ENCODE measurements around the gene RNASET2.

The RNASET2 gene, protein sequence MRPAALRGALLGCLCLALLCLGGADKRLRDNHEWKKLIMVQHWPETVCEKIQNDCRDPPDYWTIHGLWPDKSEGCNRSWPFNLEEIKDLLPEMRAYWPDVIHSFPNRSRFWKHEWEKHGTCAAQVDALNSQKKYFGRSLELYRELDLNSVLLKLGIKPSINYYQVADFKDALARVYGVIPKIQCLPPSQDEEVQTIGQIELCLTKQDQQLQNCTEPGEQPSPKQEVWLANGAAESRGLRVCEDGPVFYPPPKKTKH

DNA sequence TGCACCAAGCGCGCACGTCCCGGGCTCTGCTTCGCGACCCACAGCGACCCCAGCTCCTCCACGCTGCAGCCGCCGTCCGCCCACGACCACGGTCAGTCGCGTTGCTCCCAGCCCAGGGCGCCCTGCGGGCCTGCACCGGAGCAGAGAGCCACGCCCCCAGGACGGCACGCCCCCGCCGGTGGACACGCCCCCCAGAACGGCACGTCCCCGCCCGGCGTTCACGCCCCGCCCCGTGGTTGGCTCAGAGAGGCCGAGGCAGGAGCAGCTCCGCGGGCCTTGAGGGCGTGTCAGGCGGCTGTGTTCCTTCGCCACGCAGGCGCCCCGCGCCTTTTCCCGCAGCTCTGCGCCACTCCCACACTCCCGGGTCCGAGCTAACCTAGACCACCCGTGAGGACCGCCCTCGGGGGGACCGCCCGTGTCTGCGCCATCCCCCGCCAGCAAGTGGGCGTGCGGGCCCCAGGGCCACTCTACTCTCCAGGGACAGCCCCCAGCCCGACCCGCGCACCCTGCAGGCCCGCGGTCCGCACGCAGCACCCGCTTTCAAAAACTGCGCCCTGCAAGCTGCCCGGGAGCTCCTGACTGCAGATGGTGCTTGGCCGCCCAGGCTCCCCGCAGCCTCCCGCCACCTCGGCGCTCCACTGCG is at the start of gene RNASET2:
TSS of gene RNASET2 (minus strand) at position 107 of the 643 bp plus-strand sequence. CDS start 368 bp downstream, outside the sequence.
- peak; percentile 93 to 98 (median 98) for DNase-seq

DNA sequence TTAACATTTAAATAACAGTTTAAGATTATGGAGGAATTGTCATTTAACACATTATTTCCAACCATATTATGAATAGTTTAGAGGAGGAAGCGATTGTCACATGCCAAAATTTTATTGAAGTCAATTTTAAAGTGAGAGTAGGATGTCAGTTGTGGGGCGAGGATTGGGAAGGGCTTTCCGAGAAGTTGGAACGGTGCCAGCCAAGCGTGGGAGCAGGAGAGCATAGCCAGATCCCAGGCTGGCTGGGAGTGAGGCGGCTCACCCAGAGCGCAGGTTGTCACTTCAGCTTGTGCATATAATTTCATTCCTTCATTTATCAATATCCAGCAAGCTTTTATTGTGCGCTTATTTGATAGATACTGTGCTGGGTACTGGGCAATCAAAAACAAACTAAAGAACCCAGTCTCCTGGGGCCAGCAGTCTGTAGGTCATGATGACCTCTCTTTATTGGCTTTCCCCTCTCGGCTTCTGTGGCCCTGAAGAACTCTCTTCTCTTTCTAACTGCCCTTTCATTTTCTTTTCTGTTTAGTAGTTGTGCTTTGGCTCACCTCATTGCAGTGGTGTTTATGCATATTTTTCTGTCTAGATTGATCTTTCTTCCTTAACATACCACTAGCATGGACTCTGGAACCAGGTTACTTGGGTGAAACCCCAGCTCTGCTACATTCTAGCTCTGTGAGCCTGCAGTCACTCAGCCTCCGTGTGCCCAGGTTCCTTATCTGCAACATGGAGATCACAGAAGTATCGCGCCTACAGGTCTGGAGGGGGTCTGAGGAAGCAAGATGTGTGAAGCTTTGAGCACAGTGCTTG is 49.2 kb upstream of the RNASET2 start:
- DNase-seq = no peak

DNA sequence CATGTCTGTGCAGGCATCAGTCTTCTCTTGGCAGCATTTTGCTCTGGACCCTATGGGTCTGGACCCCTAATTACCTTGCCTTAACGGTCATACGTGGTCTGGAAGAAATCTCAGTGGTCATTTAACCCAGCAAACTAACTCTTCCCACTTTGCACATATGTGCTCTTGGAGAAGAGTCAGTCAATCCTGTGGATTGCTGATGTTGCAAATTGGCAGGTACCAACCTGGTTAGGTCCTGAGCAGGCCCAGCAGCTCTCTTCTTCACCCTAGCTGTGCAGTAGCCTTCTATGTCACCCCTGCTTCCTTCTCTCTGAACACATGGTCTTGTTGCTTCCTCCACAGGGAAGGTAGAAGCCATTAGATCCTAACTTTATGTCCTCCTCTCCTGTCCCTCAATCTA is 44.4 kb upstream of the RNASET2 start:
- DNase-seq = no peak

DNA sequence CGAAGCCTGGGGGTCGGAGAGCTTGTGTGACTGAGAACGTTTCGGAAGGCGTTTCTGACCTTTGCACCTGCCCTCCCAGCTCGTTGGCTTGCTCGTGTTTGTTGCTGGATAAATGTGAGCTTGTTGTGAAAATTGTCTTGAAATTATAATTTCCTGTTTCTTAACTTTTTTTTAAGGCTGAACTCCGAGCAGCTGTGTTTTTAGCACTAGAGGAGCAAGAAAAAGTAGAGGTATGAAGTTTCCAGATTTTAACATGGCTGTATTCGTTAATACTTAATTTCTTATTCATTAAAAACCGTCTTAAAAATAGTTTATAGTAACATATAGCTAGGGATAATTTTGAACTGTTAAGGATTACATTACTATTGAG is 43.5 kb upstream of the RNASET2 start:
- DNase-seq = peak in 2 of 6 experiments; percentile 13 to 34

DNA sequence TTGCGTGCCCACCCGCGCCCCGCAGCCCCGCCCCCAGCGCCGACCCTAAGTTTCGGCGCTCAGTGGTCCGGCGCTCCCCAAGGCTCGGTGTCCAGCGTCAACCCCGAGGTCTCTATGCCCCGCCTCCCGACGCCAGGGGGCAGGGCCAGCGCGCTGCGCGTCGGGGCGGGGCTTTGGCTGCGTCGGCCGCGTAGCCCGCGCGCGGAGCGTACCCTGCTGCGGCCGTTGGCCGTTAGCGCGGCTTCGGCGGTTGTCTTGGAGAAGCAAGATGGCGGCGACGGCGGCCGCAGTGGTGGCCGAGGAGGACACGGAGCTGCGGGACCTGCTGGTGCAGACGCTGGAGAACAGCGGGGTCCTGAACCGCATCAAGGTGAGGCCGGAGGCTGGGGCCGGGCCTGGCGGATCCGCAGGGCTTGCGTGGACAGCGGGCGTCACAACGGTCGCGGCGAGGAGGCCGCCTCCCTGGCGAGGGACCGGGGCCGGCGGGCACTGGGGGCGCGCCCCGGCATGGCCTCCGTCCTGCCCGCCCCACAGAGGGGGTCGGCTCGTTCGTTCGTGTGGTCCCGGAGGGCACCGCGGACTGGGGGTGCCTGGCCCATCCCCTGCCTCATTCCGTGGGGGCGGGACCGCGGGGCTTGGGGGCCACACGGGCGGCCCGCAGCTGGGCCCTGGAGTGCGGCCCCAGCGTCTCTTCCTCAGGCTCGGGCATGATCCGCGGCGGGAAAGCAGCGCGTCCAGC is 43.0 kb upstream of the RNASET2 start, which contains the start of gene CEP43:
TSS of gene CEP43 (plus strand) at position 253 of the 739 bp plus-strand sequence. CDS start at position 269, 16 bp downstream.
- DNase-seq = peak; percentile 66 to 94 (median 76)

DNA sequence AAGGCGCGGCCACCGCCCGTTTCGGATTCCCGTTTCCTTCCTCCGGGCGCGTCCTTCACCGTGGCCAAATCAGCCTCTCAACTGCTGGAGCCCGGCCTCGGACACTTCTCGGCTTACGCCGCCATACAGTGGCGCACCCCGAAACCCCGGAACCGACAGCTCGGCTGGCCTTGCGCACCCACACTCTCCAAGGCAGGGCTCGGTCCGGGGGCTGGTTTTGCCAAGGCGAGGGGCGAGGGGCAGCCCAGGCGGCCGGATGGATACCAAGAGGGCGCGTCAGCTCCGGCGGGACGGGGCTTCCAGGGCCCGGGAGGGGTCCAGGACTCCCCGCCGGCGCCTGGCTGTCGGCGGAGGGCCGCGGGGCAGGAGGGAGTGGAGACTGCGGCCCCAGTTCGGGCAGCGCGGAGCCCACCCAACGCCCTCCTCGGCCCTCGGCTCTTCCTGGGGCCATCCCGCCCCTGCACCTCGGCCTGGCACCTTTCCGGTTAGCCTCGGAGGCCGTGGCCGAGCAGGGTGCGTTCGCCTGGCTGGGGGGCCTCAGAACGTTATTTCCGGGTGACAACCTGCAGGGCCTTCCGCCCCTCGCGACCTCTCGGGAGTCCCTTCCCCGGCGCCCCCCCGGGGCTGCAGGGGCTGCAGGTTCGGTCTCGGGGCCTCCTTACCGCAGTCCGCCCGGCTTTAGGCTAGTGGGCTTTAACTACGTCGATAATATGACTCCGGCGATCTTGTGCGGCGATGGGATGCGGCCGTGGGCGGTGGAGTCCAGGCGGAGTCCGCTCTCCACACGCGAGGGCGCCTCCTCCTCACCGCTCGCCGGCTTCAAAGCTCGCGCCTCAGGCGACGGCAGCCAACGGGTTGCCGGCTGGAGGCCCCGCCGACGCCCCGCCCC is 42.1 kb upstream of the RNASET2 start:
- DNase-seq = peak in 3 of 6 experiments; percentile 26 to 29 (median 26)

DNA sequence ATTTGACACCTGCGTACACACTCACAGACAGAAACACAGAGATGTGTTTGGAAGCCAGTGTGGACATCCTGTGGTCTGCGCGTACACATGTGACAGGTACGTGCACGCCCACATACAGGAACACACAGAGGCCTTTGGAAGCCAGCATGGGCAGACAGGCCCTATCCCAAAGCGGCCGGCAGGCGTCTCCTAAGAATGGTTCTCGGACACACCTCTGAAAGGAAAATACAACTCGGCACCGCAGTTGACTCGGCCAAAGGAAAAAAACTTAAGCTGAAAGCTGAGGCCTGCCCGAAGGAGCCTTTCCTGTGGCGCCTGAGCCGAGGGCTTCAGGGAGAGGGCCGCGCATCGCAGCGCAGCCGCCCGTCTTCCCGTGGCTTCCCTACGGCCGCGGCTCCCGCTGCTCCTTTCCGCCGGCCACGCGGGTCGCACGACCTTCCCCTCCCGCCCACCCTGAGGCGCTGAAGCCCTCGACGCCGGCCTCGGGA is 41.5 kb upstream of the RNASET2 start:
- DNase-seq = peak; percentile 4 to 49 (median 30)

DNA sequence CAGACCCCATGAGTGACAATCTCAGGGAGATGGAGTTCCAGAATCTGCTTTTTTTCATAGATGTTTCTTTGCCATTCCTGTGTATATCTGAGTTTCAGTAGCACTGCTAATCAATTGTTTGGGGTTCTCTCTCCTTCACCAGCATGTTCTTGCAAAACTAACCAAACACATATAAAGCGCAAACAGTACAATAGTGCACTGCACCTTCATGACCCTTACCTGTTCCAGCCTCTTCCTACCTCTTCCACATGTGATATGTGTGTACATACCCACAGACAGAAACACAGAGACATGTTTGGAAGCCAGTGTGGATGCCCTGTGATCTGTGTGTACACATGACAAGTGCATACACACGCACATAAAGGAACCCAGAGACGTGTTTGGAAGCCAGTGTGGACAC is 41.0 kb upstream of the RNASET2 start:
- DNase-seq = peak in 2 of 6 experiments; percentile 41 to 49

DNA sequence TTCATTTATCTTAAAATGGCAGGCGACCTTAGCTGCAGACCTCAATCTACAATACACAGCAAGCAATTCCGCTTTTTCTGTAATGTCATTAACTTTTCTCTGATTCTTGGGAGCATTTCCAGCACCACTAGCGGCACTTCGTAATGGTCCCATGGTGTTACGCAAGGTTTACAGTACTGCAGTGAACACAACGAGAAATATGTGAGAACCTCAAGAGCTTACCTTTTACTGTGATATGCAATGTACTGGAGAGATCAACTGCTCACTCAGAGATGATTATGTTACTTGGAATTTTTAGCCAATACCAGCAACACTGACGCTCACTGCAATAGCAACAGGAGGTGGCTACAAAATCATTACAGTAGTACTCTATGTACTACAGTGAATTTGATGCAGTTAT is 40.1 kb upstream of the RNASET2 start:
- DNase-seq = no peak

DNA sequence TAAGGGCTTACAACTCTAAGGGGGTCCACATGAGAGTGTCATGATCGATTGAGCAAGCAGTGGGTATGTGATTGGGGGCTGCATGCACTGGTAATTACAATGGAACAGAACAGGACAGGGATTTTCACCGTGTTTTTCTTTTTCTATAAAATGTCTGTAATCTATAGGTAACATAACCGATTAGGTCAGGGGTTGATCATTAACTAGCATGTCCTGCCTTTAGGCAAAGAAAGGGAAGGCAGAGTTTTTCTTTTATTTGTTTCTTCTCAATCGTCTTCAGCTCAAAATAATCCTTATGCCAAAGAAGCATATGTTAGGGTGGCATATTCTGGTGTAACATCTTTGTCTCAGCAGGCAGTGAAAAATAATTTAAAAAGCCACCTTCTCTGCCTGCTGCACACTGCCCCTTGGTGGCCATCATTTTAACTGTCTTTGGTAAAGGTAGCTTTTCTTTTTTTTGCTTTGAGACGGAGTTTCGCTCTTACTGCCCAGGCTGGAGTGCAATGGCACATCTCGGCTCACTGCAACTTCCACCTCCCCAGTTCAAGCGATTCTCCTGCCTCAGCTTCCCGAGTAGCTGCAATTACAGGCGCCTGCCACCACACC is 33.2 kb upstream of the RNASET2 start:
- peak; percentile 18 to 80 (median 24) for DNase-seq

DNA sequence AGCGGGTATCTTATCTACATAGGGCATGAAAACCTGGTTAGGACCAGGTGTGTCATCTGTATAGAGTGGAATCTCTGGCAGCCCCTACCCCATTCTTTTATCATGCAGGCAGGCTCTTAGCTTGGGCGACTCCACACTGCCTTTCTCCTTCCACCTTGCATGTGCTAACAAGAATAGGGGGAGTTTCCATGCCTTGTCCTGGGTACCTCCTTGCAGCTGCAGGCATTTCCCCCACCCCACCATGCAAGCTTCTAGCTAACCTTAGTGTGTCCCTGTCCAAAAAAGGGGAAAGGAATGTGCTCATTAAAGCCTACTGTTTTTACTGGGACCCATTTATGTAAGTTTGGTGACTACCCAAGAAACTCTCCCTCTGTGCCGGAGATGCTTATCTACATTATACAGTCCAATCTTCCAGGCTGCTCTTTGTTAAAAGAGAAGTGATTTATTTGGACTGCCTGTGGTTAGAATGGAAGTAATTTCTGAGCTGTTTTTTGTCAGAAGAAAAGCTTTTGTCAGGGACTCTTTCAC is 32.4 kb upstream of the RNASET2 start:
- no peak for DNase-seq

DNA sequence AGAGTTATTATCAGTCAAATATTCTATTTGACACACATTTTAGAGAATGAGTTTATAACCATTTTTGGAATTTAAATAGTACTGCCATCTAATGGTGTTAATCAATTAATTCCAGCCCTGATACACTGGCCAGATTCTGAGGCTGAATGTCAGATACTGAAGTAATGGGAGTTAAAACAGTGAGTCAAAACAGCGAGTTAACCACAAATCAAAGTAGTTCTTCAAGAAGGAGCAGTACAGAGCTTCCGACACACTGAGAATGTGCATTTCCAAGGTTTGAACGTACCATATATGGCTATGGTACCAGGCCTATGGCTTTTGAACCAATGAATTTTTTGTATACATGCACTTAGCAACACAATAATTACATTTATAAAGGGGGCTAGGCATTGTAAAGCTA is 31.6 kb upstream of the RNASET2 start:
- peak in 1 of 6 experiments; percentile 29 for DNase-seq

DNA sequence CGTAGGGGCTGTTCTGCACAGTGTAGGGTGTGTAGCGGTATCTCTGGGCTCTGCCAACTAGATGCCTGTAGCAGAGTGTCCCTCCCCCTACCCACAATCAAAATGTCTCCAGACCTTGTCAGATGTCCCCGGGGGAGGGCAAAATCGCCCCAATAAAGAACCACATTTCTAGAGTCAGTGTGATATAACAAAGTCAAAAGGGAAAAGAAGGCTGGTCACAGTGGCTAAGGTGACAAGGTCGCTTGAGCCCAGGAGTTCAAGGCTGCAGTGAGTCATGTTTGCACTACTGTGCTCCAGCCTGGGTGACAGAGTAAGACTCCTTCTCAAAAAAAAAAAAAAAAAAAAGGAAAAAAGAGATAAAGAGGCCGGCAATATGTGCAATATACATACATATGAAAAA is 31.1 kb upstream of the RNASET2 start:
- no peak for DNase-seq

DNA sequence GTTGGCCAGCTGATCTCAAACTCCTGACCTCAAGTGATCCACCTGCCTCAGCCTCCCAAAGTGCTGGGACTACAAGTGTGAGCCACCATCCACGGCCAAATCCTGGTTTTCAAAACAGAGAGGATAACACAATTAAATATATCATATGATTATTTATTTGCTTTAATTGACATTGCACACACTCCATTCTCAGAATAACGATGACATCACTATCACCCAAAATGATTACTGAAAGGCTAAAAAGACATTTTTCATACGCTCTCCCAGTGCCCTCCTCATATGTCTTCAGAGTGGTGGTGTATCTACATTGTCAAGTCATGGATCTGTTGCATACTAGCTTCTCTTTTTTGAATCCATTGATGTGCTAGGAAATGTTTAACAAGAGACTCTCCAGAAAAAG is 24.4 kb upstream of the RNASET2 start:
- no peak for DNase-seq

DNA sequence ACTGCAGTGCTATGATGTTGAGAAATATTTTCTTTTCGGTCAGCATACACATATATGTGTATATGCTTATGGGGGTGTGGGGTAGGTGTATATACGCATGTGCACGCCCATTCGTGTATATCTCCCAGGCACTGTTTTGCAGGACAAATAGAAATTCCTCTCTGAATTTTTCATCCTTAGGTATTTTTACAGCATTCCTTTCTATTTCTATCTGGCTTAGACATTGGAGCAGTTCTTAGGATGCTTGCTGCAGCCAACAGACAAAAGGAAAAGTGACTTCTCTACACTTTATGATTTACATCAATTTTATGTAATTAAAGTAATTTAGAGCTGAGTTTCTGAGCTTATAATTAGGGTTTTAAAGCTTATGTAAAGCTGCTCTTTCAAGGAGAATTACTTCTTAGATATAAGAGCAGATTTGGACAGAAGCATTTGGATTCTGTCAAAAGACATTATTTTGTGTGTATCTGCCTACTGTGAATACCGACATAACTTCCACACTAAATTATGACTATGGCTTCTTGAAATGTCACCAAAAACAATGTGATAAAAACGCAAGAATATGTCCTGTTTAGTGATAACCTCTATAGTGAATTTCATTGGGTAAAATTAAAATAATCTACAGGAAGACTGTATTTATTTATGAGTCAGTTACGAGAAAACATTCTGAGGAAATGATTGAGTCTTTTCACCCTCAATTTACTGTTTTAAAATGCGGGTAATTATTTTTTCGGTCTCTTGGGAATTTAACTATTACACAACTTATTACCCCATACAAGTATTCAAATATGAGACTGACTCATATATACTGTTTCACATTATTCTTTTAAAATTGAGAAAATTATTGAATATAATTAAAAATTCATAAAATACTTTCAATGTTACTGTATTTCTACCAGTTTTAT is 21.5 kb upstream of the RNASET2 start:
- DNase-seq = no peak

DNA sequence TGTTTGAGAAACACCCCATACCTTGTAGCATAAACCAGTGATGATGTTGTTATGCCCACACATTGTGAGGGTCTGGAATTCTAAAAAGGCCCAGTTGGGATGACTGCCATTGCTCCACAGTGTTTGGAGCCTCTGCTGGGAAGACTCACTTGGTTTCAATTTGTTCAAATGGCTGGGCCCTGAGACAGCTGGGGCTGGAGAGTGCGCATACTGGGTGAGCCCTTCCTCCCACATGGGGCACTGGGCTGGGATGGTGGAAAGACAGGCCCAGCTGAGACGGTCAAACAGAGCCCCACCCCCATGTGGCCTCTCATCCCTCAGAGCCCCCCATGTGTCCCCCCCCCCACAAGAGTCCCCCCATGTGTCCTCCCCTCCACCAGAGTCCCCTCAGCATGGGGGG is 20.3 kb upstream of the RNASET2 start:
- DNase-seq = no peak

DNA sequence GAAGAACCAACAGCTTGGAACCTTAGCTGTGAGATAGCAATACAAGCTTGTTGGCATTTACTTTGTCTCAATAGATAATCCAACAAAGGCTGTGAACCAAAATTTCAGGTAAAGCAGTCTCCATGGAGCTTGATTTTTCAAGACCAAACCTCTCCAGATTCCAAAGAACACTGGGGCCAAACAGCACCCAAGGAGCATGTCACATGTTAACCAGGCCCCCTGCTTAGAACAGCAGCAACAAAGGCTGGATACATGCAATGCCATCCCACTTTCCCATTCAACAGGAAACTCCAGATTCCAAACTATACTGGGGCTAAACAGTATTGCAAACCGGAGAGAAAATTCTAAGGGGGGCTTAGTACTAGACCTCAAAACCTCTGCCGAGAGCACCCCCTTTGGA is 15.8 kb upstream of the RNASET2 start:
- no peak for DNase-seq

DNA sequence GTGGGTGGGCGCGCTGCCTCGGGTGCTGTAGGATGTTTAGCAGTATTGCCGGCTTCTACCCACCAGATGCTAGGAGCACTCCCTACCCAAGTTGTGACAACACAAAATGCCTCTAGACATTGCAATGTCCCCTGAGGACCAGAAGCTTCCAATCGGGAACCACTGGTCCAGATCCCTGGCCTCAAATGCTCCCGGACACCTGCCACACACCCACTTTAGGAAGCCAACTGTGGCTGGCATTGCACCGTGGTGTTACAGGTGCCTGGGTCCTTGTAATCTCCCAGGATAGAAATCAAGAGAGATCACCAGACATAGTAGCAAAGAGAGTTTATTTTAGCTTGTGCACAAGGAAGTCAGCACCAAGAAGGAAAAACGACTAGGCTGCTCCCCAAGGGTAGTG is 14.9 kb upstream of the RNASET2 start:
- no peak for DNase-seq

DNA sequence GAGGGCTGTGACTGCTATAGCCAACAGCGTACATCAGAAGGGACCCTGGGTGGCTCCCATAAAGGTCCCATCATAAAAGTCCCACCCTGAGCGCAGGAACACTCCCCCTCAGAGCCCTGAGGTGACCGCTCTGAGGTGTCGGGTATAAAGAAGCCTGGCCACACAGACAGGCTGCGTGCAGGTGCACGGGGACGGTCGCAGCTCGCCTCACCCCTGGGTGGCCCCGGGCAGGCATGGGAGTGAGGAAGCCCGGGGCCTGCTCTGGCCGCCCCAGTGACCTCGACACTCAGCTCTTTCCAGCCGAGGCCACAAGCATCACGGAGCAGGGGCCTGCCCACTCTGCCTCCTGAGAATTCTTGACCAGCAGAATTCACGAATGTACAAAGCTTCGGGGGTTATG is 14.4 kb upstream of the RNASET2 start:
- no peak for DNase-seq

DNA sequence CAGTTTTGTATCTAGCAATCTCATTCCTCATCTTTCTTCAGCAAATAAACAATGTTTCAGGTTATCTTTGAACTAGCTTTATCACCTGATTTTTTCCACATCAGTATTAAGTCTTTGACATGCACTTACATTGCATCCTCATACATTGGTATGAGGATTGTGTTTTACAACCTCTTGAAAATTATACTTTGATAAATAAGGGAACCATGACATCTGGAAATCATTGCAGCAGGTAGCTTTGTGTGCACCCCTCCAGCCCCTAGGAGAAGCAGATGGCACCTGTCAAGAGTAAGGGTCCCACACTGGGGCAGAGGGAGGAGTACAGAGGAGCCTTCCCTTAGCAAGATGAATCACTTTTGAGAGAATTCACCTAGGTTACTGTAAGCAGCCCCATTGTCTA is 13.7 kb upstream of the RNASET2 start:
- DNase-seq = no peak
